Adrenal gland (tissue), 12 donors: Measurements from ENCODE around the gene HBM. TPM values are rescaled to one million over a fixed set of nuclear protein-coding genes. Genes with fewer than 3 reads are reported as not detected.
"Not testable (repeated sequence)": the region's sequence is repeated elsewhere in the genome, so short reads cannot be mapped to it uniquely, and the experiment has no call there.

Source experiments
- DNase-seq, 7 donors: peaks; one replicate each; pipeline ENCODE4 v3.0.0-alpha.2; 2019 to 2020
- H3K27ac ChIP-seq, 5 donors: fragments of 200-600 bp; sonication (generic) in 4 of 5; 1 replicate in 3 of 5; 2 replicates in 2 of 5; pipeline versions ENCODE4 v1.5.1 to v1.8.0; 2016 to 2020; ENCODE audit warnings: mild to moderate bottlenecking in 1 of 5
- H3K27me3 ChIP-seq: fragments of 200-600 bp; 2 replicates; pipeline ENCODE4 v1.8.0; 2021
- H3K36me3 ChIP-seq, 2 donors: fragments of 200-600 bp; replicated peaks in 1 of 2; 1 replicate in 1 of 2; 2 replicates in 1 of 2; pipeline versions ENCODE4 v1.5.1 to v1.8.0; 2018 to 2022
- H3K4me1 ChIP-seq, 2 donors: fragments of 200-600 bp; replicated peaks in 1 of 2; 1 replicate in 1 of 2; 2 replicates in 1 of 2; pipeline versions ENCODE4 v1.5.1 to v1.8.0; 2018 to 2021
- H3K4me3 ChIP-seq, 4 donors: fragments of 200-600 bp; sonication (generic) in 3 of 4; one replicate each; pipeline ENCODE4 v1.5.1; 2016 to 2018
- H3K9me3 ChIP-seq, 3 donors: fragments of 200-600 bp; sonication (generic) in 1 of 3; replicated peaks in 1 of 3; 1 replicate in 2 of 3; 2 replicates in 1 of 3; pipeline versions ENCODE4 v1.5.1 to v1.8.0; 2016 to 2021
- CTCF ChIP-seq, 6 experiments: fragments of 450-650 bp in 4 of 6; fragments of 200-600 bp in 2 of 6; sonication (generic) in 1 of 6; IDR thresholded peaks; 1 replicate in 5 of 6; 2 replicates in 1 of 6; pipeline versions ENCODE4 v1.5.1 to v1.8.0; 2016 to 2021; ENCODE audit warnings: antibody characterized with exemption in 6 of 6, mild to moderate bottlenecking in 2 of 6, moderate library complexity in 1 of 6
- POLR2A ChIP-seq, 2 donors: fragments of 450-650 bp; IDR thresholded peaks; one replicate each; pipeline ENCODE4 v1.6.1; 2017; ENCODE audit warnings: antibody characterized with exemption in 2 of 2, mild to moderate bottlenecking in 2 of 2, moderate library complexity in 1 of 2
- WGBS, 4 donors: extraction: QIAGEN DNeasy Blood & Tissue Kit in 2 of 4; methylation state at CpG; one replicate each; pipeline versions ENCODE4 v1.1.5 to v1.1.7; 2013 to 2017; 5-methylcytosine and 5-hydroxymethylcytosine counted together
- intact Hi-C, 2 donors: fragments of 100-400 bp; cut with DNase I; formaldehyde crosslinking; loops; one replicate each; pipeline versions ENCODE4 v1.14.1 to v1.15.0; 2022 to 2023
- polyA plus RNA-seq, 3 donors: library from polyadenylated mRNA; stranded (reverse); fragments of 200-250 nt in 2 of 3; fragments of 350-450 nt in 1 of 3; fragmentation: Illumina TruSeq in 1 of 3; extraction: RNeasy Lipid Tissue Mini Kit (QIAGEN cat#74804) in 1 of 3; gene quantifications; one replicate each; pipeline ENCODE4 v1.2.3, GENCODE V29; 2013 to 2014
- total RNA-seq, 9 donors: library from RNA; depleted of rRNA in 4 of 9; stranded (reverse); fragments of >200 nt in 4 of 9; fragments of 120-200 nt in 1 of 9; fragmentation: NEBNext Ultra II Directional in 1 of 9; extraction: Animal tissue kit (Norgen Biotek cat#: 25700) in 1 of 9; gene quantifications; one replicate each; pipeline versions ENCODE4 v1.1.0 to v1.2.4, GENCODE V29; 2013 to 2023
- donor health status: healthy with polysubstance abuse.
- donor health status: Bipolar disorder and iron deficiency.
- donor health status: DM: yes; HTN: yes; CAD: no.
- donor health status: DM: no; HTN: no; CAD: no.
- donor health status: DM: no; HTN: no; CAD: no.
- donor health status: DM: yes; HTN: yes; CAD: no.

Gene HBM
- total and polyA plus RNA-seq, 12 donors, result 0.53 to 30.2 (median 0.61) TPM; not detected in 9

- Histone ChIP-seq H3K4me1 (peaks cover 7 to 16% of the 10 kb centered on the region in 2 donors), H3K27ac (no peak overlapping the region), H3K9me3 (no peaks in the 10 kb centered on the region), H3K36me3 (no peaks in the 10 kb centered on the region), H3K27me3 (peaks cover 53% of the 10 kb centered on the region), H3K4me3 (no peak overlapping the region)
- intact Hi-C loops, result no loop called here
- no peak for DNase-seq
- TF ChIP-seq CTCF (IDR thresholded peaks at IDR 0.05) (no peak), POLR2A (IDR thresholded peaks at IDR 0.05) (no peak)
- 23 to 37% (median 28%) methylated on average over 2 to 3 of the region's 3 CpGs for WGBS, 4 donors
Observed at GRCh38 chr16:169014-169413, 3.2 kb downstream of the HBM start.

- WGBS, 4 donors, result 1 to 7% (median 5%) methylated on average over 5 of the region's 5 CpGs
- Histone ChIP-seq H3K4me1 (peaks cover 7 to 14% of the 10 kb centered on the region in 2 donors), H3K27me3 (peaks cover 60% of the 10 kb centered on the region)
- H3K9me3 ChIP-seq, intact Hi-C loops, H3K36me3 ChIP-seq, H3K4me3 ChIP-seq, H3K27ac ChIP-seq: not testable (repeated sequence)
- DNase-seq, result peak in 4 of 7 donors; percentile 38 to 63 (median 46)
Observed at GRCh38 chr16:170088-170507, 4.3 kb downstream of the HBM start.

- peaks cover 6 to 7% of the 10 kb centered on the region in 2 donors for H3K4me1 ChIP-seq
- intact Hi-C loops, result no loop called here
- H3K4me3 ChIP-seq, result no peak overlapping the region
- H3K36me3 ChIP-seq, result no peaks in the 10 kb centered on the region
- no peak for DNase-seq
- TF ChIP-seq POLR2A (IDR thresholded peaks at IDR 0.05) (no peak), CTCF (IDR thresholded peaks at IDR 0.05) (no peak)
- no peak overlapping the region for H3K27ac ChIP-seq
- 0 to 34% (median 26%) methylated on average over 1 of the region's 1 CpG for WGBS, 4 donors
- peaks cover 58% of the 10 kb centered on the region for H3K27me3 ChIP-seq
- no peaks in the 10 kb centered on the region for H3K9me3 ChIP-seq
Observed at GRCh38 chr16:170788-171187, 5.0 kb downstream of the HBM start.

GRCh38 chr16:172374-172941 lies 6.7 kb downstream of the HBM start, which contains the start of gene HBA2:
HBA2 (plus strand) TSS chr16:172876; CDS start chr16:172913, 37 bp downstream.
- H3K4me1 ChIP-seq, H3K36me3 ChIP-seq, intact Hi-C loops, H3K9me3 ChIP-seq, DNase-seq, H3K27ac ChIP-seq, H3K4me3 ChIP-seq: not testable (repeated sequence)
- no CpG with 5 or more reads among the region's 74 CpGs for WGBS, 4 donors
- H3K27me3 ChIP-seq, result peaks cover 46% of the 10 kb centered on the region

- H3K27ac ChIP-seq, H3K4me3 ChIP-seq, H3K4me1 ChIP-seq, H3K9me3 ChIP-seq, intact Hi-C loops, DNase-seq, H3K36me3 ChIP-seq: not testable (repeated sequence)
- WGBS, 4 donors, result 0 to 7% (median 6%) methylated on average over 1 to 26 of the region's 44 CpGs
- peaks cover 46% of the 10 kb centered on the region for H3K27me3 ChIP-seq
Observed at GRCh38 chr16:173211-173854, 7.6 kb downstream of the HBM start.

GRCh38 chr16:173928-174769 lies 8.4 kb downstream of the HBM start:
- peaks cover 46% of the 10 kb centered on the region for H3K27me3 ChIP-seq
- DNase-seq, result peak in 4 of 7 donors; percentile 33 to 66 (median 40)
- intact Hi-C loops, H3K4me3 ChIP-seq, H3K4me1 ChIP-seq, H3K36me3 ChIP-seq, H3K27ac ChIP-seq, H3K9me3 ChIP-seq: not testable (repeated sequence)
- 20 to 37% (median 26%) methylated on average over 4 to 6 of the region's 13 CpGs for WGBS, 4 donors
